ENCODE data around the gene TLR4. TPM values are rescaled to one million over a fixed set of nuclear protein-coding genes. Genes with fewer than 3 reads are reported as not detected.

The TLR4 gene
- total and polyA plus RNA-seq, 9 of the 15 experiments (the other 6 are each of a cell fraction or from before 2014, with no cell fraction given): 0.02 TPM; not detected in 8

- TF ChIP-seq E2F5 (CRISPR knock-in tag; IDR thresholded peaks at IDR 0.05): no peak
- TF ChIP-seq GTF2A2 (tag; IDR thresholded peaks at IDR 0.05): no peak
- no peak for TF ChIP-seq XRCC5 (IDR thresholded peaks at IDR 0.05; ENCODE audit: low read depth, low read length)
- TF ChIP-seq TAF9B (IDR thresholded peaks at IDR 0.05; ENCODE audit: partially characterized antibody): no peak
- TF ChIP-seq ZNF584 (CRISPR knock-in tag; IDR thresholded peaks at IDR 0.05; ENCODE audit: low read depth): no peak
- no peak for TF ChIP-seq OTX1 (CRISPR knock-in tag; IDR thresholded peaks at IDR 0.05)
Observed at GRCh38 chr9:117742131-117742530, 37.9 kb downstream of the TLR4 start (continued).

DNA sequence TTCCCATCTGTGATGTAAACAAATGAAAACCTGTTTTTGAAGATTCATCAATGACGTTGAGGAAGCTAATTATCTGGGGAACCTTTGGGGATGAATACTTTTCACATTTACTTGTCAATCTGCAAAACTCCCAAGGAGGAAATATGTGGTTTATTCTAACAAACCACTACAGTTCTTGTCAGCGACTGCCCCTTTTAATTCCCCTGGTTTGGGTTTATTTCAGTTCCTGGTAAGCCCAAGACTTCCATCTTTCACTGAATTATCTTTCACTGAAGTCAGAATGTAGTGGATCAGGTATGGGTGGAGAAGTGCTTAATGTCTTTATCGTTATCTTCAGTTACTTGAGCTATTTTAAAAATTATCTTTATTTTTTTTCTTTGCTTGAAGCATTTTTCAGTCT, 40.2 kb downstream of the TLR4 start:
- POLR2A ChIA-PET: no interaction called here
- 0% methylated on average over 3 of the region's 3 CpGs for whole genome bisulfite sequencing (ENCODE audit: insufficient coverage, low coverage, missing lambda C conversion rate)
- H3K9ac ChIP-seq (ENCODE audit: insufficient read depth in 1 of 2, low read depth in 2 of 2, low read length in 2 of 2): no peak overlapping the region
- H3K79me2 ChIP-seq (ENCODE audit: control insufficient read depth, insufficient read depth, low read length): no peaks in the 10 kb centered on the region
- H3K36me3 ChIP-seq (ENCODE audit: control insufficient read depth, insufficient read depth, low read length): no peaks in the 10 kb centered on the region
- H2AFZ ChIP-seq (ENCODE audit: low read depth, low read length): no peak overlapping the region
- no peaks in the 10 kb centered on the region for H3K9me3 ChIP-seq (replicated peaks; ENCODE audit: control insufficient read depth, insufficient read depth, low read depth, low read length)
- no peaks in the 10 kb centered on the region for H3K4me1 ChIP-seq (replicated peaks in 1 of 2; ENCODE audit: control insufficient read depth in 2 of 2, insufficient read depth in 2 of 2, low read length in 2 of 2)
- no peak for FAIRE-seq
- in situ Hi-C loops (cut with MboI): no loop called here
- TF ChIP-seq SMARCA4 (IDR thresholded peaks at IDR 0.05): no peak
- no peak for TF ChIP-seq ZBTB43 (CRISPR knock-in tag; IDR thresholded peaks at IDR 0.05)
- TF ChIP-seq CREM (IDR thresholded peaks at IDR 0.05; ENCODE audit: low read depth): no peak
- H4K20me1 ChIP-seq (replicated peaks; ENCODE audit: control insufficient read depth, insufficient read depth, low read length): no peaks in the 10 kb centered on the region
- CTCF ChIA-PET (ENCODE audit: low intra/inter-chr PET ratio): no interaction called here
- H3K4me3 ChIP-seq: no peak overlapping the region
- H3K27me3 ChIP-seq (ENCODE audit: control insufficient read depth in 2 of 2, insufficient read depth in 2 of 2, low read length in 2 of 2): no peaks in the 10 kb centered on the region
- no peaks in the 10 kb centered on the region for H3K9me1 ChIP-seq (ENCODE audit: control insufficient read depth, insufficient read depth, low read length)
- BruUV-seq (replicated peaks): no TSS peak
- no peak overlapping the region for H3K4me2 ChIP-seq (ENCODE audit: insufficient read depth, low read length)
- intact Hi-C loops (cut with micrococcal nuclease): no loop called here
- ATAC-seq: no peak
- no peak for DNase-seq (ENCODE audit: extremely low read depth in 1 of 4, low spot score in 3 of 4)
- H3K27ac ChIP-seq (ENCODE audit: extremely low read depth, low read depth, low read length): no peak overlapping the region

All from K562 (cell line).